Measurements from ENCODE around the gene ZNF816. TPM values are rescaled to one million over a fixed set of nuclear protein-coding genes. Genes with fewer than 3 reads are reported as not detected.

Gene ZNF816
- total RNA-seq, 4 donors from 2014 or later = 3.1 to 25.4 (median 11.9) TPM

DNA sequence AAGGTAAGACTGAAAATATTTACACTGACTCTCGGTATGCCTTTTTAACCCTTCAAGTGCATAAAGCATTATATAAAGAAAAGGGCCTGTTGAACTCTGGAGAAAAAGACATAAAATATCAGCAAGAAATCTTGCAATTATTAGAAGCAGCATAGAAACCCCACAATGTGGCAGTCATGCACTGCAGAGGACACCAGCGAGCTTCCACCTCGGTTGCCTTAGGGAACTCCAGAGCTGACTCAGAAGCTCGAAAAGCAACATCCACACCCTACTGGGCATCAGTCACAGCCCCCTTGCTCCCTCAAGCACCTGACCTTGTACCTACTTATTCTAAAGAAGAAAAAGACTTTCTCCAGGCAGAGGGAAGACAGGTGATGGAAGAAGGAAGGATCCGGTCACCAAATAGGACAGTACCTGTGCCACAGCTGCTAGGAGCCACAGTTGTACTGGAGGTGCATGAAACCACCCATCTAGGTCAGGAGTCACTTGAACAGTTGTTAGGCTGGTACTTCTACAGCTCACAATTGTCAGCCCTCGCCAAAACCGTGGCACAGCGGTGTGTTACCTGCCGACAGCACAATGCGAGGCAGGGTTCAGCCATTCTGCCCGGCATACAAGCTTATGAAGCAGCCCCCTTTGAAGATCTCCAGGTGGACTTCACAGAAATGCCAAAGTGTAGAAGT, 2.9 kb downstream of the ZNF816 start:
- no peak for DNase-seq
- no peak overlapping the region for H3K27ac ChIP-seq
- no peaks in the 10 kb centered on the region for H3K36me3 ChIP-seq
- intact Hi-C loops (cut with DNase I; ENCODE audit: low total_unique reads) = no loop called here
- TF ChIP-seq POLR2A (IDR thresholded peaks at IDR 0.05) = no peak
- TF ChIP-seq, protein P1, sequence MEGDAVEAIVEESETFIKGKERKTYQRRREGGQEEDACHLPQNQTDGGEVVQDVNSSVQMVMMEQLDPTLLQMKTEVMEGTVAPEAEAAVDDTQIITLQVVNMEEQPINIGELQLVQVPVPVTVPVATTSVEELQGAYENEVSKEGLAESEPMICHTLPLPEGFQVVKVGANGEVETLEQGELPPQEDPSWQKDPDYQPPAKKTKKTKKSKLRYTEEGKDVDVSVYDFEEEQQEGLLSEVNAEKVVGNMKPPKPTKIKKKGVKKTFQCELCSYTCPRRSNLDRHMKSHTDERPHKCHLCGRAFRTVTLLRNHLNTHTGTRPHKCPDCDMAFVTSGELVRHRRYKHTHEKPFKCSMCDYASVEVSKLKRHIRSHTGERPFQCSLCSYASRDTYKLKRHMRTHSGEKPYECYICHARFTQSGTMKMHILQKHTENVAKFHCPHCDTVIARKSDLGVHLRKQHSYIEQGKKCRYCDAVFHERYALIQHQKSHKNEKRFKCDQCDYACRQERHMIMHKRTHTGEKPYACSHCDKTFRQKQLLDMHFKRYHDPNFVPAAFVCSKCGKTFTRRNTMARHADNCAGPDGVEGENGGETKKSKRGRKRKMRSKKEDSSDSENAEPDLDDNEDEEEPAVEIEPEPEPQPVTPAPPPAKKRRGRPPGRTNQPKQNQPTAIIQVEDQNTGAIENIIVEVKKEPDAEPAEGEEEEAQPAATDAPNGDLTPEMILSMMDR (IDR thresholded peaks at IDR 0.05) = no peak
- no peaks in the 10 kb centered on the region for H3K4me1 ChIP-seq
- H3K27me3 ChIP-seq = no peaks in the 10 kb centered on the region
- no peaks in the 10 kb centered on the region for H3K9me3 ChIP-seq
- no peak overlapping the region for H3K4me3 ChIP-seq

DNA sequence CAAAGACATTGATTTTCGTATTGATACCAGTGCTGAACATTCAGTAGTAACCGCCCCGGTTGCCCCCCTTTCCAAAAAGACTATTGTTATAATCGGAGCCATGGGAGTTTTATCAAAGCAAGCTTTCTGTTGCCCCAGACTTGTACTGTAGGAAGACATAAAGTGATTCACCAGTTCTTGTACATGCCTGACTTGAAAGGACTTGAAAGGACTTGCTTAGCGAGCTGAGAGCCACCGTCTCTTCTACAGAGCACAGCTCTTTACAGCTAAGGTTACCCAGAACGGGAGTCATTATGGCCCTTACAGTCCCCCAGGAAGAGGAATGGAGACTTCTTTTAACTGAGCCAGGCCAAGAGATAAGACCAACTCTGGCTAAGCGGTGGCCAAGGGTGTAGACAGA, 5.1 kb downstream of the ZNF816 start:
- Histone ChIP-seq H3K4me3 (no peak overlapping the region), H3K27ac (no peak overlapping the region), H3K36me3 (no peaks in the 10 kb centered on the region), H3K27me3 (no peaks in the 10 kb centered on the region), H3K4me1 (no peaks in the 10 kb centered on the region), H3K9me3 (no peaks in the 10 kb centered on the region)
- no peak for TF ChIP-seq POLR2A (IDR thresholded peaks at IDR 0.05)
- TF ChIP-seq, protein P1 (IDR thresholded peaks at IDR 0.05) = no peak
- DNase-seq = no peak
- intact Hi-C loops (cut with DNase I; ENCODE audit: low total_unique reads) = no loop called here

DNA sequence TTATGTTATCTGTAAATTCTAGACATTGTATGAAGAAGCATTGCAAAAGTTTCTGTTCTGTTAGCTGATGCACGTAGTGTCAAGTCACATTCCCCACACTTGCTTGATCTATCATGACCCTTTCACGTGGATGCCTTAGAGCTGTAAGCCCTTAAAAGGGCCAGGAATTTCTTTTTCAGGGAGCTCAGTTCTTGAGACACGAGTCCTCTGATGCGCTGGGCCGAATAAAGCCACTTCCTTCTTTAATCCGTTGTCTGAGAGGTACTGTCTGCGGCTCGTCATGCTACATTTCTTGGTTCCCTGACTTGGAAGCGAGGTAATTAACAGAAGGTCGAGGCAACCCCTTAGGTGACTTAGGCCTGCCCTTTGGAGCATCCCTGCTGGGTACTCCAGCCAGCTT, 5.8 kb downstream of the ZNF816 start:
- no peaks in the 10 kb centered on the region for H3K4me1 ChIP-seq
- no peak overlapping the region for H3K4me3 ChIP-seq
- H3K27ac ChIP-seq = no peak overlapping the region
- no peak for DNase-seq
- no peak for TF ChIP-seq POLR2A (IDR thresholded peaks at IDR 0.05)
- TF ChIP-seq, protein P1 (IDR thresholded peaks at IDR 0.05) = no peak
- H3K27me3 ChIP-seq = no peaks in the 10 kb centered on the region
- no peaks in the 10 kb centered on the region for H3K9me3 ChIP-seq
- no peaks in the 10 kb centered on the region for H3K36me3 ChIP-seq
- intact Hi-C loops (cut with DNase I; ENCODE audit: low total_unique reads) = no loop called here

DNA sequence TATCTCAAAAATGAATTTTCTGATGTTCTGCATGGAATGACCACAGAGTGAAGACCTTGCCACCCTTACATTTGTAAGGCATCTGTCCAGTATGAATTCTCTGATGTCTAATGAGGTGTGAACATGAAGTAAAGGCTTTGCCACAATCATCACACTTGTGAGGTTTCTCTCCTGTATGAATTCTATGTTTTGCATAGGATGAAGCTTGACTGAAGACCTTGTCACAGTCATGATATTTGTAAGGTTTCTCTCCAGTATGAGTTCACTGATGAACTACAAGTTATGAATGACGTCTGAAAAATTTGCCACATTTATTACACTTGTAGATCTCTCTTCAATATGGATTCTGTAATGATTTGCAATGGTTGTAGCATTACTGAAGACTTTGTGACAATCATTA, 13.3 kb downstream of the ZNF816 start:
- intact Hi-C loops (cut with DNase I; ENCODE audit: low total_unique reads) = no loop called here
- Histone ChIP-seq H3K27ac (no peak overlapping the region), H3K36me3 (no peaks in the 10 kb centered on the region), H3K9me3 (peaks cover 0 to 21% of the 10 kb centered on the region in 2 donors), H3K4me1 (no peaks in the 10 kb centered on the region), H3K27me3 (no peaks in the 10 kb centered on the region), H3K4me3 (no peak overlapping the region)
- DNase-seq = no peak
- TF ChIP-seq POLR2A (IDR thresholded peaks at IDR 0.05) = no peak
- TF ChIP-seq, protein P1 (IDR thresholded peaks at IDR 0.05) = no peak

DNA sequence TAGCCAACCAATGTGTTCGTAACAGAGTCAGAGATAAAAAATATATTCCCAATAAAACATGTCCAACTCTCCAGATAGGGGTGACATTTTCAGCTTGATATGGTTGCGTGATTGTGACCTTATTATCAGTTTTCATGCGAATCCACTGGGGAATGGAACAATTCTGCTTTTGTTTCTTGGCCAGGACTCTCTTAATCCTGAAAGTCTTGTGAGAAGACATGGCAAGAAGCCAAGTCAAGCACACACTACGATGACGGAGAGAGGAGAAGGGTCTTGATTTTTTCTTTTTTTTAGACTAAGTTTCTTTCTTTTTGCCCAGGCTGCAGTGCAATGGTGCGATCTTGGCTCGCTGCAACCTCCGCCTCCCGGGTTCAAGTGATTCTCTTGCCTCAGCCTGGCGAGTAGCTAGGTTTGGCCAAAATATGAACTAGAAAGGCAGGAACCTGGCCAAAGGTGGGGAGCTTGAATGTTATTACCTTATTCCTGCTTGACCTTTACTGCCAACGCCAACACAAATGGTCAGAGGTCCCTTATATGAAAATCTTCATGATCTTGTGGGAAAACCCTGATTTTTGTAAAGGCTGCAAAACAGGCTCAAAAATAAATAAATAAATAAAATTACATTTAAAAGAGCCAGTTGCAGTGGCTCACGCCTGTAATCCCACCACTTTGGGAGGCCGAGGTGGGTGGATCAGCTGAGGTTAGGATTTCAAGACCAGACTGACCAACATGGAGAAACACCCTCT, 14.5 kb downstream of the ZNF816 start:
- no peaks in the 10 kb centered on the region for H3K27me3 ChIP-seq
- no peaks in the 10 kb centered on the region for H3K36me3 ChIP-seq
- intact Hi-C loops (cut with DNase I; ENCODE audit: low total_unique reads) = no loop called here
- no peak overlapping the region for H3K27ac ChIP-seq
- no peak overlapping the region for H3K4me3 ChIP-seq
- peaks cover 0 to 21% of the 10 kb centered on the region in 2 donors for H3K9me3 ChIP-seq
- TF ChIP-seq POLR2A (IDR thresholded peaks at IDR 0.05) = no peak
- TF ChIP-seq, protein P1 (IDR thresholded peaks at IDR 0.05) = no peak
- DNase-seq = no peak
- no peaks in the 10 kb centered on the region for H3K4me1 ChIP-seq
